Activated CD8-positive, alpha-beta memory T cell treated with anti-CD3 and anti-CD28 coated beads, Interleukin-2, amount 50 U/mL, for 24 hours (primary cell): Measurements from ENCODE around the gene LRRC26.

Experiments
- DNase-seq: peaks from one replicate; pipeline ENCODE4 v3.0.0-alpha.2; 2020; ENCODE audit errors: extremely low read depth

The LRRC26 gene

GRCh38 chr9:137184881-137185660 is 15.2 kb upstream of the LRRC26 start:
- DNase-seq: no peak

GRCh38 chr9:137183980-137184595 is 14.2 kb upstream of the LRRC26 start:
- no peak for DNase-seq

GRCh38 chr9:137182836-137183235 is 13.0 kb upstream of the LRRC26 start:
- no peak for DNase-seq

- DNase-seq: no peak
Measured at GRCh38 chr9:137181680-137182079, 11.8 kb upstream of the LRRC26 start.

- no peak for DNase-seq
Measured at GRCh38 chr9:137180491-137180890, 10.6 kb upstream of the LRRC26 start.

- DNase-seq: no peak
Measured at GRCh38 chr9:137179761-137180160, 9.9 kb upstream of the LRRC26 start.

GRCh38 chr9:137178939-137179630 is 9.2 kb upstream of the LRRC26 start:
- DNase-seq: no peak

GRCh38 chr9:137178201-137178938 is 8.5 kb upstream of the LRRC26 start:
- no peak for DNase-seq

GRCh38 chr9:137176302-137177182 is 6.7 kb upstream of the LRRC26 start:
- DNase-seq: no peak

GRCh38 chr9:137175345-137175961 is 5.6 kb upstream of the LRRC26 start:
- DNase-seq: no peak

- no peak for DNase-seq
Measured at GRCh38 chr9:137174722-137175293, 5.0 kb upstream of the LRRC26 start.

- DNase-seq: no peak
Measured at GRCh38 chr9:137173796-137174664, 4.2 kb upstream of the LRRC26 start.

GRCh38 chr9:137172901-137173795 is 3.3 kb upstream of the LRRC26 start:
- DNase-seq: no peak

- DNase-seq: no peak
Measured at GRCh38 chr9:137171149-137171900, 1.5 kb upstream of the LRRC26 start.

GRCh38 chr9:137170486-137171148 is 766 bp upstream of the LRRC26 start:
- DNase-seq: no peak

- no peak for DNase-seq
Measured at GRCh38 chr9:137168904-137169856, 671 bp downstream of the LRRC26 start.
